Kidney glomerular epithelial cell (primary cell): Measurements from ENCODE around the gene TAF11L11.
"Not testable (repeated sequence)": the region's sequence is repeated elsewhere in the genome, so short reads cannot be mapped to it uniquely, and the experiment has no call there.

Experiments used
- DNase-seq: peaks from one replicate; lab custom pipeline; 2025; lab: John Stamatoyannopoulos, UW

TAF11L11 gene

GRCh38 chr5:17603880-17604279, at the start of gene TAF11L11:
TAF11L11 (plus strand) TSS chr5:17604183.
- DNase-seq, result not testable (repeated sequence)

DNA sequence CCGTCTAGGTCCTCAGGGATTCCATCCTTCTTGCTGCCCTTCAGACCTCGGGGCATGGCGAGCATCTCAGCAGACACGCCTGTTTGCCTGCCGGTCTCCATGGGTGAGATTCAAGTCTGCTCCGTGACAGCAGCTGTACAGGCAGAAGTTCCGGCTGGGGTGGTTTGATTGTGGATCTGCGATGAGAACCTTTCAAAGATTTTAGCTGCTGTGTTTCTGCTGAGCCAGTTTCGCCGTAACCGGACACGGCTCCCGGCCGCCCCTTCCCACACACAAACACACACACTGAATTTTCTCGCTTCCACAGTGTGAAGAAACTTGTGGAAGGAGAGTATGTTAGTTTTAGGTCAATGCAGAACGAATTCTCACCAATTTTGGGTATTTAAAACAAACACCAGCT, 18.3 kb upstream of the TAF11L11 start, which contains the start of gene TAF11L7:
TAF11L7 (minus strand) TSS at position 101 of the 400 bp plus-strand sequence.
- not testable (repeated sequence) for DNase-seq

GRCh38 chr5:17590860-17591259, 13.1 kb upstream of the TAF11L11 start, which contains the start of gene TAF11L8:
TAF11L8 (minus strand) TSS chr5:17590960.
- DNase-seq, result not testable (repeated sequence)

DNA sequence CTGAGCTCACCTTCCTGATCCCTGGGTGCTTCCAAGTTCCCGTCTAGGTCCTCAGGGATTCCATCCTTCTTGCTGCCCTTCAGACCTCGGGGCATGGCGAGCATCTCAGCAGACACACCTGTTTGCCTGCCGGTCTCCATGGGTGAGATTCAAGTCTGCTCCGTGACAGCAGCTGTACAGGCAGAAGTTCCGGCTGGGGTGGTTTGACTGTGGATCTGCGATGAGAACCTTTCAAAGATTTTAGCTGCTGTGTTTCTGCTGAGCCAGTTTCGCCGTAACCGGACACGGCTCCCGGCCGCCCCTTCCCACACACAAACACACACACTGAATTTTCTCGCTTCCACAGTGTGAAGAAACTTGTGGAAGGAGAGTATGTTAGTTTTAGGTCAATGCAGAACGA, 9.7 kb upstream of the TAF11L11 start, which contains the start of gene TAF11L9:
TAF11L9 (minus strand) TSS at position 140 of the 400 bp plus-strand sequence.
- DNase-seq, result not testable (repeated sequence)

GRCh38 chr5:17597728-17598127, 6.3 kb upstream of the TAF11L11 start, which contains the start of gene TAF11L10:
TAF11L10 (minus strand) TSS chr5:17597828.
- DNase-seq, result not testable (repeated sequence)

GRCh38 chr5:17604951-17605350, 968 bp downstream of the TAF11L11 start:
- DNase-seq, result no peak

DNA sequence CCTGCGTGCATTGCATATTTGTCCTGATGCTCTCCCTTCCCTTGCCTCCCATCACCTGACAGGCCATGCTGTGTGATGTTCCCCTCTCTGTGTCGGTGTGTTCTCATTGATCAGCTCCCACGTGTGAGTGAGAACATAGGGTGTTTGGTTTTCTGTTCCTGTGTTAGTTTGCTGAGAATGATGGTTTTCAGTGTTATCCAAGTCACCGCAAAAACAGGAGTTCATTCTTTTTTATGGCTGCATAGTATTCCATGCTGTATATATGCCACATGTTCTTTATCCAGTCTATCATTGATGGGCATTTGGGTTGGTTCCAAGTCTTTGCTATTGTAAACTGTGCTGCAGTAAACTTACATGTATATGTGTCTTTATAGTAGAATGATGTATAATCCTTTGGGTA, 3.5 kb downstream of the TAF11L11 start:
- DNase-seq, result not testable (repeated sequence)

- DNase-seq, result not testable (repeated sequence)
These were observed 6.1 kb downstream of the TAF11L11 start, which contains the start of gene TAF11L12 for GRCh38 chr5:17610092-17610491. TAF11L12 (plus strand) TSS chr5:17610392.

- no peak for DNase-seq
These were observed 11.1 kb downstream of the TAF11L11 start for GRCh38 chr5:17614872-17615605.

DNA sequence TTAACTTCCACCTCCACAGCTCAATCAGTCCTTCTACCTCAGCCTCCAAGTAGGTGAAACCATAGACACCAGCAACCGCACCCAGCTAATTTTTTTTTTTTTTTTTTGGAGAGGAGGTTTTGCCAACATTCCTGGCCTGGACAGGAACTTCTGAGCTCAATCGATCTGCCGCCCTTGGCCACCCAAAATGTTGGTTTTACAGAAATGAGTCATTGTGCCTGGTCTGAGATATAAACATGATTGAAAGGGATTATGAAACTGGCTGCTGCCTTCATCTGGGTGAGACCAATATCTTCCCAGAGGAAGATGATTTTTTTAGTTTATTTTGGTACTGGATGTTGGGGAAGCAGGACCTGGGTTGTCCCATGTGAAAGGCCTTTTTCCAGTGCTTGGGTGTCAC, 15.4 kb downstream of the TAF11L11 start:
- no peak for DNase-seq

- DNase-seq, result no peak
These were observed 16.6 kb downstream of the TAF11L11 start for GRCh38 chr5:17620627-17621026.

DNA sequence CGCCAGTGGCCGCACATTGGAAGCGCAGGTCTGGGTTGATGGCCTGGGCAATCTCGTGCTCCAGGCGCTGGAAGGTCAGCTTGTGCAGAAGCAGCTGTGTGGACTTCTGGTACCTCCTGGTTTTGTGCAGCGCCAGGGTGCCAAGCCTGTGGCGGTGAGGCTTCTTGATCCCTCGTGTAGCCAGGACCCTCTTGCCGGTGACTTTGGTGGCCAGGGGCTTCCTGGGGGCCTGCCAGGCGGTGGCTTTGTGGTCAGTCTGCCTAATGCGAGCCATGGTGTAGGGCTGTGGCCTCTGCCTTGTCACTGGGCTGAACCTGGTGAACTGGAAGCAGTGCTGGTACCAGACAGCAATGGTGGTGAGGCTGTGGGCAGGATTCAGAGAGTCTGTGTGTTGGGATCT, 21.7 kb downstream of the TAF11L11 start:
- DNase-seq, result no peak

- DNase-seq, result not testable (repeated sequence)
These were observed 27.8 kb downstream of the TAF11L11 start, which contains the start of gene TAF11L13 for GRCh38 chr5:17631788-17632187. TAF11L13 (plus strand) TSS chr5:17632088.

- DNase-seq, result no peak
These were observed 30.2 kb downstream of the TAF11L11 start, which contains the start of gene TAF11L14 for GRCh38 chr5:17634160-17634559. TAF11L14 (plus strand) TSS chr5:17634460.

DNA sequence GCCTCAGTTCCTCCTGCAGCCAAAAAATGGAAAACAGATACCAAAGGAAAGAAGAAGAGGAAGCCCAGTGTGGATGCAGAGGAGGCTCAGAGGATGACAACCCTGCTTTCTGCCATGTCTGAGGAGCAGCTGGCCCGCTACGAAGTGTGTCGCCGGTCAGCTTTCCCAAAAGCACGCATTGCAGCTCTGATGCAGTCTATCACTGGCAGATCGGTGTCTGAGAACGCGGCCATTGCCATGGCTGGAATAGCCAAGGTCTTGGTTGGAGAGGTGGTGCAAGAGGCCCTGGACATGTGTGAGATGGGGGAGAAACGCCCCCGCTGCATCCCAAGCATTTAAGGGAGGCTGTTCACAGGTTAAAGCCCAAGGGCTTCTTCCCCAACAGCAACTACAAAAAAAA, 45.2 kb downstream of the TAF11L11 start:
- DNase-seq, result not testable (repeated sequence)

- DNase-seq, result not testable (repeated sequence)
These were observed 51.3 kb downstream of the TAF11L11 start for GRCh38 chr5:17655201-17655759.
